ENCODE measurements around the gene ATP5PO. TPM values are rescaled to one million over a fixed set of nuclear protein-coding genes. Genes with fewer than 3 reads are reported as not detected.

ATP5PO gene
- total RNA-seq, 1 experiment from 2014 or later = 264 TPM

DNA sequence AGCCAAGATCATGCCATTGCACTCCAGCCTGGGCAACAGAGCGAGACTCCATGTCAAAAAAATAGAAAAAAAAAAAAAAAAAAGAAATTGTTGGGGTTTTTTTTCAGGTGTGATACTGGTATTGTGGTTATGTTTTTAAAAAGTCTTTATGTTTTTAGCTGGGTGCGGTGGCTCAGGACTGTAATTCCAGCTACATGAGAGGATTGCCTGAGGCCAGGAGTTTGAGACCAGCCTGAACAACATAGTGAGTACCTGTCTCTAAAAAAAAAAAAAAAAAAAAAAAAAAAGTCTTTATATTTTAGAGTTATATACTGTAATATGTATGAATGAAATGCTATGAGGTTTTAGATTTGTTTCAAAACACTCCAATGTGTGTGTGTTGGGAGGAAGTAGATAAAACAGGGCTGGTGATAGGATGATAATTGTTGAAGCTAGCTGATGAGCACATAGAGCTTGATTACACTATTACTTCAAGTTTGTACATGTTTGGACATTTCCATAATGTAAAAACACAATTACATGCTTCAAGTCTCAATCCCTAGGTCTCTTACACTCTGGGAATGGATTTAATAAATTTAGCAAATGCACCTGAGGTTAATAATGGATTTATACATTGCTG lies 30.2 kb upstream of the ATP5PO start:
- Mint-ChIP-seq H3K27me3 (ENCODE audit: low read depth) (no peaks in the 10 kb centered on the region; the same call in 1 of the 2 replicates), H3K36me3 (peaks cover 20% of the 10 kb centered on the region), H3K4me1 (peaks cover 46% of the 10 kb centered on the region), H3K27ac (no peak overlapping the region), H3K4me3 (no peak overlapping the region), H3K9me3 (peaks cover 12% of the 10 kb centered on the region)
- ATAC-seq (no peak), DNase-seq (ENCODE audit: low spot score) (no peak)
- TF ChIP-seq ZNF423 (CRISPR knock-in tag; IDR thresholded peaks at IDR 0.05) (no peak), ZNF232 (CRISPR knock-in tag; IDR thresholded peaks at IDR 0.05) (no peak), CREB1 (CRISPR knock-in tag; IDR thresholded peaks at IDR 0.05) (no peak), GRHL2 (CRISPR knock-in tag; IDR thresholded peaks at IDR 0.05; ENCODE audit: insufficient replicate concordance, severe bottlenecking) (no peak), JUN (CRISPR knock-in tag; IDR thresholded peaks at IDR 0.05) (no peak), EMX1 (CRISPR knock-in tag; IDR thresholded peaks at IDR 0.05) (no peak), CREM (CRISPR knock-in tag; IDR thresholded peaks at IDR 0.05) (no peak), IRF2 (CRISPR knock-in tag; IDR thresholded peaks at IDR 0.05; ENCODE audit: borderline replicate concordance, low read depth) (no peak)
- TF ChIP-seq, protein P1, sequence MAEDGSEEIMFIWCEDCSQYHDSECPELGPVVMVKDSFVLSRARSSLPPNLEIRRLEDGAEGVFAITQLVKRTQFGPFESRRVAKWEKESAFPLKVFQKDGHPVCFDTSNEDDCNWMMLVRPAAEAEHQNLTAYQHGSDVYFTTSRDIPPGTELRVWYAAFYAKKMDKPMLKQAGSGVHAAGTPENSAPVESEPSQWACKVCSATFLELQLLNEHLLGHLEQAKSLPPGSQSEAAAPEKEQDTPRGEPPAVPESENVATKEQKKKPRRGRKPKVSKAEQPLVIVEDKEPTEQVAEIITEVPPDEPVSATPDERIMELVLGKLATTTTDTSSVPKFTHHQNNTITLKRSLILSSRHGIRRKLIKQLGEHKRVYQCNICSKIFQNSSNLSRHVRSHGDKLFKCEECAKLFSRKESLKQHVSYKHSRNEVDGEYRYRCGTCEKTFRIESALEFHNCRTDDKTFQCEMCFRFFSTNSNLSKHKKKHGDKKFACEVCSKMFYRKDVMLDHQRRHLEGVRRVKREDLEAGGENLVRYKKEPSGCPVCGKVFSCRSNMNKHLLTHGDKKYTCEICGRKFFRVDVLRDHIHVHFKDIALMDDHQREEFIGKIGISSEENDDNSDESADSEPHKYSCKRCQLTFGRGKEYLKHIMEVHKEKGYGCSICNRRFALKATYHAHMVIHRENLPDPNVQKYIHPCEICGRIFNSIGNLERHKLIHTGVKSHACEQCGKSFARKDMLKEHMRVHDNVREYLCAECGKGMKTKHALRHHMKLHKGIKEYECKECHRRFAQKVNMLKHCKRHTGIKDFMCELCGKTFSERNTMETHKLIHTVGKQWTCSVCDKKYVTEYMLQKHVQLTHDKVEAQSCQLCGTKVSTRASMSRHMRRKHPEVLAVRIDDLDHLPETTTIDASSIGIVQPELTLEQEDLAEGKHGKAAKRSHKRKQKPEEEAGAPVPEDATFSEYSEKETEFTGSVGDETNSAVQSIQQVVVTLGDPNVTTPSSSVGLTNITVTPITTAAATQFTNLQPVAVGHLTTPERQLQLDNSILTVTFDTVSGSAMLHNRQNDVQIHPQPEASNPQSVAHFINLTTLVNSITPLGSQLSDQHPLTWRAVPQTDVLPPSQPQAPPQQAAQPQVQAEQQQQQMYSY (CRISPR knock-in tag; IDR thresholded peaks at IDR 0.05) = no peak
- CTCF ChIA-PET = interaction anchor here (0.7 to 1.9 kb wide), 2 partner anchors 49 to 149 kb away, joined by 4 read pairs; no protein-coding TSS in a partner anchor
- POLR2A ChIA-PET = interaction anchor here (1.1 kb wide), 1 partner anchor 14 kb away, joined by 11 read pairs; no protein-coding TSS in a partner anchor

DNA sequence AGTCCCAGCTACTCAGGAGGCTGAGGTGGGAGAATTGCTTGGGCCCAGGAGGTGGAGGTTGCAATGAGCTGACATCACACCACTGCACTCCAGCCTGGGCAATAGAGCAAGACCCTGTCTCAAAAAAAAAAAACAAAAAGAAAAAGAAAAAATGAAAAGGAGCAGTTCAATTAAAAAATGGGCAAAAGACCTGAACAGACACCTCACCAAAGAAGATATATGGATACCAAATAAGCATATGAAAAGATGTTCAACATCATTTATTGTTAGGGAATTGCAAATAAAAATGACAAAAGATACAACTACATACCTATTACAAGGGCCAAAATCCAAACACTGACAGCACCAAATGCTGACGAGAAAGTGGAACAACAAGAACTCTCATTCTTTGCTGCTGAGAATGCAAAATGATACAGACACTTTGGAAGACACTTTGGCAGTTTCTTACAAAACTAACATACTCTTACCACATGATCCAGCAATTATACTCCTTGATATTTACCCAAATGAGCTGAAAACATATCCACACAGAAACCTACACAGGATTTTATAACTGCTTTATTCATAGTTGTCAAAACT lies 28.7 kb upstream of the ATP5PO start:
- Mint-ChIP-seq H3K9me3 (peaks cover 12% of the 10 kb centered on the region), H3K27me3 (ENCODE audit: low read depth) (no peaks in the 10 kb centered on the region; the same call in 1 of the 2 replicates), H3K4me3 (no peak overlapping the region), H3K36me3 (peaks cover 20% of the 10 kb centered on the region), H3K4me1 (peaks cover 45% of the 10 kb centered on the region), H3K27ac (no peak overlapping the region)
- ATAC-seq = no peak
- DNase-seq (ENCODE audit: low spot score) = no peak
- ChIA-PET CTCF (interaction anchor here (1.8 kb wide), 1 partner anchor 20 kb away, joined by 4 read pairs; no protein-coding TSS in a partner anchor), POLR2A (no interaction called here)
- TF ChIP-seq, protein P2, sequence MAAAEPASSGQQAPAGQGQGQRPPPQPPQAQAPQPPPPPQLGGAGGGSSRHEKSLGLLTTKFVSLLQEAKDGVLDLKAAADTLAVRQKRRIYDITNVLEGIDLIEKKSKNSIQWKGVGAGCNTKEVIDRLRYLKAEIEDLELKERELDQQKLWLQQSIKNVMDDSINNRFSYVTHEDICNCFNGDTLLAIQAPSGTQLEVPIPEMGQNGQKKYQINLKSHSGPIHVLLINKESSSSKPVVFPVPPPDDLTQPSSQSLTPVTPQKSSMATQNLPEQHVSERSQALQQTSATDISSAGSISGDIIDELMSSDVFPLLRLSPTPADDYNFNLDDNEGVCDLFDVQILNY (CRISPR knock-in tag; IDR thresholded peaks at IDR 0.05) = no peak
- TF ChIP-seq, protein P3, sequence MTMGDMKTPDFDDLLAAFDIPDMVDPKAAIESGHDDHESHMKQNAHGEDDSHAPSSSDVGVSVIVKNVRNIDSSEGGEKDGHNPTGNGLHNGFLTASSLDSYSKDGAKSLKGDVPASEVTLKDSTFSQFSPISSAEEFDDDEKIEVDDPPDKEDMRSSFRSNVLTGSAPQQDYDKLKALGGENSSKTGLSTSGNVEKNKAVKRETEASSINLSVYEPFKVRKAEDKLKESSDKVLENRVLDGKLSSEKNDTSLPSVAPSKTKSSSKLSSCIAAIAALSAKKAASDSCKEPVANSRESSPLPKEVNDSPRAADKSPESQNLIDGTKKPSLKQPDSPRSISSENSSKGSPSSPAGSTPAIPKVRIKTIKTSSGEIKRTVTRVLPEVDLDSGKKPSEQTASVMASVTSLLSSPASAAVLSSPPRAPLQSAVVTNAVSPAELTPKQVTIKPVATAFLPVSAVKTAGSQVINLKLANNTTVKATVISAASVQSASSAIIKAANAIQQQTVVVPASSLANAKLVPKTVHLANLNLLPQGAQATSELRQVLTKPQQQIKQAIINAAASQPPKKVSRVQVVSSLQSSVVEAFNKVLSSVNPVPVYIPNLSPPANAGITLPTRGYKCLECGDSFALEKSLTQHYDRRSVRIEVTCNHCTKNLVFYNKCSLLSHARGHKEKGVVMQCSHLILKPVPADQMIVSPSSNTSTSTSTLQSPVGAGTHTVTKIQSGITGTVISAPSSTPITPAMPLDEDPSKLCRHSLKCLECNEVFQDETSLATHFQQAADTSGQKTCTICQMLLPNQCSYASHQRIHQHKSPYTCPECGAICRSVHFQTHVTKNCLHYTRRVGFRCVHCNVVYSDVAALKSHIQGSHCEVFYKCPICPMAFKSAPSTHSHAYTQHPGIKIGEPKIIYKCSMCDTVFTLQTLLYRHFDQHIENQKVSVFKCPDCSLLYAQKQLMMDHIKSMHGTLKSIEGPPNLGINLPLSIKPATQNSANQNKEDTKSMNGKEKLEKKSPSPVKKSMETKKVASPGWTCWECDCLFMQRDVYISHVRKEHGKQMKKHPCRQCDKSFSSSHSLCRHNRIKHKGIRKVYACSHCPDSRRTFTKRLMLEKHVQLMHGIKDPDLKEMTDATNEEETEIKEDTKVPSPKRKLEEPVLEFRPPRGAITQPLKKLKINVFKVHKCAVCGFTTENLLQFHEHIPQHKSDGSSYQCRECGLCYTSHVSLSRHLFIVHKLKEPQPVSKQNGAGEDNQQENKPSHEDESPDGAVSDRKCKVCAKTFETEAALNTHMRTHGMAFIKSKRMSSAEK (CRISPR knock-in tag; IDR thresholded peaks at IDR 0.05; ENCODE audit: borderline replicate concordance) = no peak
- TF ChIP-seq RORB (CRISPR knock-in tag; IDR thresholded peaks at IDR 0.05) (no peak), RELA (CRISPR knock-in tag; IDR thresholded peaks at IDR 0.05; ENCODE audit: borderline replicate concordance) (no peak), ZBTB21 (CRISPR knock-in tag; IDR thresholded peaks at IDR 0.05; ENCODE audit: borderline replicate concordance) (no peak), SMAD3 (CRISPR knock-in tag; IDR thresholded peaks at IDR 0.05; ENCODE audit: borderline replicate concordance) (no peak), ZNF121 (CRISPR knock-in tag; IDR thresholded peaks at IDR 0.05) (no peak)
- TF ChIP-seq, protein P4, sequence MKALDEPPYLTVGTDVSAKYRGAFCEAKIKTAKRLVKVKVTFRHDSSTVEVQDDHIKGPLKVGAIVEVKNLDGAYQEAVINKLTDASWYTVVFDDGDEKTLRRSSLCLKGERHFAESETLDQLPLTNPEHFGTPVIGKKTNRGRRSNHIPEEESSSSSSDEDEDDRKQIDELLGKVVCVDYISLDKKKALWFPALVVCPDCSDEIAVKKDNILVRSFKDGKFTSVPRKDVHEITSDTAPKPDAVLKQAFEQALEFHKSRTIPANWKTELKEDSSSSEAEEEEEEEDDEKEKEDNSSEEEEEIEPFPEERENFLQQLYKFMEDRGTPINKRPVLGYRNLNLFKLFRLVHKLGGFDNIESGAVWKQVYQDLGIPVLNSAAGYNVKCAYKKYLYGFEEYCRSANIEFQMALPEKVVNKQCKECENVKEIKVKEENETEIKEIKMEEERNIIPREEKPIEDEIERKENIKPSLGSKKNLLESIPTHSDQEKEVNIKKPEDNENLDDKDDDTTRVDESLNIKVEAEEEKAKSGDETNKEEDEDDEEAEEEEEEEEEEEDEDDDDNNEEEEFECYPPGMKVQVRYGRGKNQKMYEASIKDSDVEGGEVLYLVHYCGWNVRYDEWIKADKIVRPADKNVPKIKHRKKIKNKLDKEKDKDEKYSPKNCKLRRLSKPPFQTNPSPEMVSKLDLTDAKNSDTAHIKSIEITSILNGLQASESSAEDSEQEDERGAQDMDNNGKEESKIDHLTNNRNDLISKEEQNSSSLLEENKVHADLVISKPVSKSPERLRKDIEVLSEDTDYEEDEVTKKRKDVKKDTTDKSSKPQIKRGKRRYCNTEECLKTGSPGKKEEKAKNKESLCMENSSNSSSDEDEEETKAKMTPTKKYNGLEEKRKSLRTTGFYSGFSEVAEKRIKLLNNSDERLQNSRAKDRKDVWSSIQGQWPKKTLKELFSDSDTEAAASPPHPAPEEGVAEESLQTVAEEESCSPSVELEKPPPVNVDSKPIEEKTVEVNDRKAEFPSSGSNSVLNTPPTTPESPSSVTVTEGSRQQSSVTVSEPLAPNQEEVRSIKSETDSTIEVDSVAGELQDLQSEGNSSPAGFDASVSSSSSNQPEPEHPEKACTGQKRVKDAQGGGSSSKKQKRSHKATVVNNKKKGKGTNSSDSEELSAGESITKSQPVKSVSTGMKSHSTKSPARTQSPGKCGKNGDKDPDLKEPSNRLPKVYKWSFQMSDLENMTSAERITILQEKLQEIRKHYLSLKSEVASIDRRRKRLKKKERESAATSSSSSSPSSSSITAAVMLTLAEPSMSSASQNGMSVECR (CRISPR knock-in tag; IDR thresholded peaks at IDR 0.05; ENCODE audit: borderline replicate concordance) = no peak

All from WTC11 (cell line).